Medulla oblongata (tissue), 1 donor: ENCODE measurements around the gene WBP1L.

Experiments
- DNase-seq: peaks from one replicate; pipeline ENCODE4 v3.0.0-alpha.2; 2015; ENCODE audit errors: extremely low spot score

Gene WBP1L

GRCh38 chr10:102778781-102779180, 35.0 kb downstream of the WBP1L start:
- DNase-seq: no peak

DNA sequence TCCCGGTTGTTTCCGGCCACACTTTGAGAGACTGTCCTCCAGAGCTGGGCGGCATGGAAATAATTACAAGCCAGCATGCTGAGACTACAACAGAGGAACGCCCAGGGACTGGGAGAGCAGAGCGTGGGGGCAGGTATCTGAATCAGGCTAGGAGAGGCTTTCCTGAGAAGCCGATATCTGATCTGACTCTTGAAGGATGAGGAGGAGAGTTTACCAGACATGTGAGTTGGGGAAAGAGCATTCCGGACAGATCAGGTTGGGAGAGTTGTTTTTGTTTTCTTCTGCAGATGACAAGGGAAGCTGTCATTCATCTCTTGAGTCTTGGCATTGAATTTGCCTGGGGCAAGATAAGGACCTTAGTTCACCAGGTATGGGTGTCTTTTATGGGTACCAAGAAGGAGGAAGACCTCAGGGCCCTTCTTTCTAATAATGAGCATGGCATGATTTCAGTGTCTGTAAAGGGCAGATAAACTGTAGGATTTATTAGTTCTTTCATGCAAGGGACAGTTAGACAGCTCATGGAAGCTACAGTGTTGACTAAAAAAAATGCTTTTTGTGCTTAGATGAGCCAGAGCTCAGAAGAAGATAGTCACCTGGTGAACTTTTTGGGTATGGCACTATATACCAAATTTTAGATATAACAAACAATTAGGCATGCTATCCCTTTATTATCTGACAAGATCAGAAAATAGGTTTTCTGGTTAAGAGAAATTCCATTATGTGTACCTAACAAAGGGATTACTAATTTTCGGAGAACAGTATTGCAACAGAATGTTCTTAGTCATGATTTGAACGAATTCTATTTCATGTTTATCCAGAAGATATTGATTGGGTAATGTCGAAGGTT, 36.2 kb downstream of the WBP1L start:
- DNase-seq: no peak

- DNase-seq: no peak
Observed at GRCh38 chr10:102780527-102780808, 36.7 kb downstream of the WBP1L start.

DNA sequence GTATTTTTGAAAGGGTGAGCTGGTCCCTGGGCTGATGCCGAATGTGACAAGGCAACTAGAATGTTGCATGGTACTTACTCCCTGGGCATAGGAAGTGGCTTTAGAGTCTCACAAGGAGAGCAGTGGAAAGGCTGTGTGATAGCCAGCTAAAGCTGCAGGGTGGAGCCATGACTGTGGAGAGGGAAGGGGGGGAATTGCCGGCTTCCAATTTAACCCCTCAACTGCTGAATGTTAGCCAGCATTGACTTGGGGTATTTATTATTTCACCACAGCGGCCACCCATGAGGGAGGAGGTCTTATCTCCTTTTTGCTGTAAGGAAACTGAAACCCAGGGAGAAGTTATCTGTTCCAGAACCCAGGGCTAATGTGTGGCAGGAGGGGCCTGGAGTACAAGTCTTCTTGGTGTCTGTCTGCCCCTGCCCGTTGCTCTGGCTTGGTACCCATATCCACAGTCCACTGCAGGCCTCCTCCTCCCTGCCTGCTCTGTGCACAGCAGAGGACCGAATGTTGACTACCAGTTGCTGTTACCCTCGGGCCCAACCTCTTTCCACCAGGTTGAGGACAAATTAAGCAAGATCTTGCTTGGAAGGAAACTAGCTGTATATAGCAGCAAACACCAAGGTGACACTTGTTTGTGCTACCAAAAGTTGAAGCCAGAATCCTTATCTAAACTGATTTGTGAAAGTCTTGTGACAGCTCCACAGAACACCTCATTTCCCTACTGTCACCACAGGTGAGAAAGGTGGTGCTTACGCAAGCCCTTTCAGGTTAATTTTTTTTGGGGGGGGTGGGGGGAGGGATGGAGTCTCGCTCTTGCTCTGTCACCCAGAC, 37.6 kb downstream of the WBP1L start:
- no peak for DNase-seq

DNA sequence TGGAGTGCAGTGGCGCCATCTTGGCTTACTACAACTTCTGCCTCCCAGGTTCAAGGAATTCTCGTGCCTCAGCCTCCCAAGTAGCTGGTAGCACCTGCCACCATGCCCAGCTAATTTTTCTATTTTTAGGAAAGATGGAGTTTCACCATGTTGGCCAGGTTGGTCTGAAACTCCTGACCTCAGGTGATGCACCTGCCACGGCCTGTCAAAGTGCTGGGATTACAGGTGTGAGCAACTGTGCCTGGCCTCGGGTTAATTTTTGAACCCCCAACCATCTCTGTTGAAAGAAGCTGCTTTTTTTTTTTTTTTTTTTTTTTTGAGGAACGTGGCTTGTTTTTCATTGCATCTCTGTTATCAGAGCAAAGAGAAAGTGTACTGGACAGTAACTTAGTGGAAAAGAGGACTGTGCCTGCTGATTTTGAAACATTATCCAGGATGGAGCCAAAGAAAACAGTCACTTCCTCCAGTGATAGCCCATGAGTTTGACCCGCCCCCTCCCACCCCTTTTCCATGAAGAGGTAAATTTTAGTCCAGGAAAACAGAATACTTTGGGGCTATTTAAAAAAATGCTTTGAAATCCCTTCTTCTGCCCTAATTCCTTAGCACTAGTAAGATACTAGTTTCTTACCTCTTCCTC, 38.3 kb downstream of the WBP1L start:
- DNase-seq: no peak

GRCh38 chr10:102782673-102783551, 39.2 kb downstream of the WBP1L start:
- peak; percentile 57 for DNase-seq

DNA sequence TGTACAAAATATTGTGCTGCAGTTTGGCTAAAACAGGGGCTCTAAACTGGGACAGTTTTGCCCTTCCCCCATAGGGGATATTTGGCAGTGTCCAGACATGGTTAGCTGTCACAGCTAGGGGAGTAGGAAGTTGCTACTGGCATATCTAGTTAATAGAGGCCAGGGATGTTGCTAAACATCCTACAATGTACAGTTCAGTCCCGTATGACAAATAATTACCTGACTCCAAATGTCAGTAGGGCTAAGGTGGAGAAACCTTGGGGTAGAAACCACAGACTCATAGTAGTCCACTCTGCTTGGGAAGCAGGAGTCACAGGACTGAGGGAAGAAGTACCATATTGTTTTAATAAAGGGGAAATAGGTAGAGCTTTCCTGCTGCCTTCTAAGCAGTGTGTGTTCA, 39.8 kb downstream of the WBP1L start:
- DNase-seq: no peak

DNA sequence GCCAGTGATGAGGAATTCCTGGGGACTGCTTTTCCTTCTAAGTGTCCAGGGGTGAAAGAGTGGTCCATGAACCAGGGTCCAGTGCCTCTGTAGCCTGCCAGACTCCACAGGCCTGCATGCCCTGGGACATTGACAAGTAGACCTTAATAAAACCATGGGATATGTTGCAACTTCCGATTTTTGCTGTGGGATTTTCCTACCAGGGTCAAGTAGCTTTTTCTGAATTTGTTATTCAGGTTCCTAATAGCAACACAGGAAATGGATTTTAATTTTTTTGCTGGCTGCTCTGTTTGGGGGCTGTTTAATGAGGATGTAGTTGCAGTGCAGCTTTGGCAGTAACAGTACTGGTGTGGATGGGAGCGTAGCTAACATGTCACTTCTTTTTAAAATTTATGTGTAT, 42.1 kb downstream of the WBP1L start:
- DNase-seq: no peak

- DNase-seq: no peak
Observed at GRCh38 chr10:102791754-102792395, 48.1 kb downstream of the WBP1L start.

DNA sequence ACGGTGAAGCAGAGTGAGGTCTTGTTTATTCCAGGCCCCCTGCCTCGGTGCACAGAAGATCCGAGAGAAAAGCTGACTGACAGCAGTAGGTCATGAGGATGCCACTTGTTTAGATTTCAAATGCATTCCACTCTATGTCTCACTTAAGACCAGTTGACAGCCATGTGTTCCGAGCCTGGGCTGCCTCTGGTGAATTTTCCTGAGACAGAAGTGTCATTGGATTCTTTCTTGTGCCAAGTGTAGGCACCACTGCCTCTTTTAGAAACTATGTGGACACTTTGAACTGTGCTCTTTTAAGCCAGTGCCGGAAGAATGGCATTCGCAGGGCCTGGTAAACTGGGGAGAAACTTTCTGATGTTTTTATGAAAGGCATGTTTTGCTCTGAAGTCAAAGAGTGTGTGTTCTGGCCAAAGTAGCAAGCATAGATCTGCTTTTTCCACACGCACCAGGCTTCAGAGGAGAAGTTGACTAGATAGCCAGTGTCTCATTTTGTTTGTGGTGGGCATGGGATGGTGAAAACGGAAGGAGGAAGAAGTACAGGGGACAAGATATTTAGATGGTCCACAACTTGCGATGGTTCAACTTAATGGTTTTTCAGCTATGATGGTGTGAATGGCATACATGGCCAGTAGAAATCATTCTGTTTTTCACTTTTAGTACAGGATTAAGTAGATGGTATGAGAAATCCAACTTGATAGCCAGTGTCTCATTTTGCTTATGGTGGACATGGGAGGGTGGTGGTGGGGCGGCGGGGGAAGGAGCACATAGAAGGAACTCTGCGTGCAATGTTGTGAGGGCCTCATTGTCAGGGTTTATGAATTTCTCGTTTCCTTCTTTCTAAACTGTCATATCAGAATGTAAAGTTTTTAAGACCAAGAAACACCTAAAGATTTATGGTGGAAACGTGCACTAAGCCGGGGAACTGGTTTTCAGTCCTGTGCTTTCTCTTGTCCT, 52.0 kb downstream of the WBP1L start:
- DNase-seq: peak; percentile 48

- peak; percentile 93 for DNase-seq
Observed at GRCh38 chr10:102796407-102797176, 52.8 kb downstream of the WBP1L start.

DNA sequence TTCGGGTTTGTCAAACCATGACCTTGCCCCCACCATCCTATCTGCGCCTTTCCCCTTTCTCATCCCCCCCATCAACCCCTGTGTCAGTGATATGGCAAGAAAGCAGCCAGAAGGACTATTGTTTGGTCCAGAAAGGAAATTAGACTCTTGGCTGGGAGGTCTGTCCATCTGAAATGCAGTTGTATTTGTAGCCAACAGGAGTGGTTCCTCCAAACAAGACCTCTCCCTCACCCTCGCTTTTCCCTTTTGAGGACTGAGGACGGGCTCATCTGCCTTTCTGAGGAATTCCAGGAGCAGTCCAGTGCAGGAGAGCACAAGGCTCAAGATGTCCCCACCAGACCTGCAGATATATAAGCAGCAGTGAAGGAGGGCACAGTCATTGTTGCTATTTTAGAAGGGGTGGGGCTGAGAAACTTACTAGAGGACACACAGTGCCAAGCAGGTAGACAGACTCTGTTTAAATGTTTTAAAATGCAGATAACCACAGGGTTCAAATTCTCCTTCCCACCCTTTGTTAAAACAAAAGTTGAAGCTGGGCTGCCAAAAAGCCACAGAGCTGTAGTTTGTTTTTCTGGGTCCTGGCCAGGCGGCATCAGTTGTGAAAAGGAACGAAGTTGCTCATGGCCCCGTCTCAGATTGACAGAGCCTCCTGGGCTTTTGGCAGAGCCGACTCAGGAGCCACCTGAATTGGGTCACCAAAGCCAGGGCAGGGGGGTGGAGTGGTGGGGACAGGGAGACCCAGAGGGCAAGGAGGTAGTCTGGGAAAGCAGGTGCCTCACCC, 56.1 kb downstream of the WBP1L start:
- DNase-seq: no peak

- no peak for DNase-seq
Observed at GRCh38 chr10:102800611-102801335, 57.0 kb downstream of the WBP1L start.

DNA sequence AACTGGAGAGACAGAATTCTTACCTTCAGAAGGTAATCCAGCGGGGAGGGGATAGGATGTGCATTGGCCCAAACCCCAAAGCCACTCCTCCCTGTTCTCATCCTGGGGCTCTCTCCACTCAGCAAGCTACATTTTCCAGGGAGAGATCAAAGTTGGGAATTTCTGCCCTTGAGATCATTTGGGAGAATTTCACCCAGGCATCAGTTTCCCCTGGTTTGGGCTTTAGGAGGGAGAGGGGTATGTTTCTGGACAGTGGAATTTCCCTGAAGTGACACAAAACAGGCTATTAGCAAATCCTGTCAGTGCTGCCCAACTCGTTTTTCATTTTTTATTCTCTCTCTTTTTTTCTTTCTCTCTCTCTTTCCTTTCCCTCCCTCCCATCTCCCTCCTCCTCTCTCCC, 57.7 kb downstream of the WBP1L start:
- no peak for DNase-seq

DNA sequence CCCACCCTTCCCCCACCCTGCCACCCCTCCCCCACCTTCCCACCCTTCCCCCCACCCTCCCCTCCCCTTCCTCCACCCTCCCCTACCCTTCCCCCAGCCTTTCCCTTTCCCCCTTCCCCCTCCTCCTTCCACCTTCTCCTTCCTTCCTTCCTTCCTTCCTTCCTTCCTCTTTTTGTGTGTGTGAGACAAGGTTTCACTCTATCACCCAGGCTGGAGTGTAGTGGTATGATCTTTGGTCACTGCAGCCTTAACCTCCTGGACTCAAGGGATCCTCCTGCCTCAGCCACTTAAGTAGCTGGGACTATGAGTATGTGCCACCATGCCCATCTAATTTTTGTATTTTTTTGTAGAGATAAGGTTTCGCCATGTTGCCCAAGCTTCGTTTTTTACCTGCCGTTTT, 58.2 kb downstream of the WBP1L start:
- no peak for DNase-seq

GRCh38 chr10:102802920-102803534, 59.3 kb downstream of the WBP1L start:
- DNase-seq: no peak

DNA sequence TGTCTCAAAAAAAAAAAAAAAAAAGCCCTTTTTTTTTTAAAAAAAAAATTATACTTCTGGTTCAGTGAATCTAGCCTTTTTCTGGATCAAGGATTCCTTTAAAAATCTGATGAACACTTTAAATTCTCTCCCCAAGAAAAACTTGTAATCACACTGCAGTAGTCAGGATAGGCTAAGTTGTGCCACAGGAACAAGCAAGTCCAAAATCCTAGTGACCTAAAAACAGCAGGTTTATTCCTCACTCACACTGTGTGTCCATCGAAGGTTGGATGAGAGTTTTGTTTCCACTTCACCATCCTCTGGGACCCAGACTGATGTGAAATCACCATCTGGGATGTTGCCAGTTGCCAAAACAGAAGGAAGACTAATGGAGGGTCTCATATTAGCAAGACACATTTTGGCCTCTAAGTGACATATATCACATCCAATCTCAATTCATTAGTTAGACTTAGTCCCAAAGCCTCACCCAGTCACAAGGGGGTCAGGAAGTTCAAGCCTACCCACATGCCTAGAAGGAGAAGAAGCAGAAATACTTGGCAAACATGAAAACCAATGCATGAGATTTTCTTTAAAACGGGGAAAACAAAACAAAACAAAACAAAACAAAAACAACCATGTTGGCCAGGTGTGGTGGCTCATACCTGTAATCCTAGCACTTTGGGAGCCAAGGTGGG, 60.8 kb downstream of the WBP1L start:
- no peak for DNase-seq
